HAP-1 (cell line): ENCODE data around the gene CDK6.

ENCODE experiments used
- DNase-seq, 2 experiments: peaks; one replicate each; pipeline ENCODE4 v3.0.0-alpha.2; 2016 to 2020; ENCODE audit warnings: low spot score in 2 of 2
- H3K27me3 ChIP-seq: fragments of 250-450 bp; sonication (Bioruptor Pico); 2 replicates; pipeline ENCODE4 v1.5.1; 2020; ENCODE audit warnings: low read depth, mild to moderate bottlenecking, moderate library complexity
- H3K36me3 ChIP-seq: fragments of 250-450 bp; sonication (Bioruptor Pico); replicated peaks from 2 replicates; pipeline ENCODE4 v1.5.1; 2020; ENCODE audit warnings: mild to moderate bottlenecking
- H3K4me1 ChIP-seq: fragments of 250-450 bp; sonication (Bioruptor Pico); 2 replicates; pipeline ENCODE4 v1.5.1; 2020; ENCODE audit warnings: mild to moderate bottlenecking
- H3K4me3 ChIP-seq: fragments of 250-450 bp; sonication (Bioruptor Pico); 2 replicates; pipeline ENCODE4 v1.5.1; 2020; ENCODE audit warnings: mild to moderate bottlenecking, moderate library complexity
- H3K9me3 ChIP-seq: fragments of 250-450 bp; sonication (Bioruptor Pico); 2 replicates; pipeline ENCODE4 v1.5.1; 2020; ENCODE audit warnings: mild to moderate bottlenecking, moderate library complexity
- in situ Hi-C: fragments of 300-500 bp; cut with MboI; formaldehyde crosslinking; loops from 3 replicates; pipeline ENCODE4 v1.14.3; 2020; ENCODE audit warnings: low sequenced_read_pairs, inconsistent platforms, mixed read lengths

Gene CDK6

GRCh38 chr7:92584953-92585352 is 251.4 kb downstream of the CDK6 start:
- no peak for DNase-seq
- in situ Hi-C loops: no loop called here
- Histone ChIP-seq H3K4me3 (no peak overlapping the region), H3K9me3 (no peaks in the 10 kb centered on the region), H3K4me1 (peaks cover 10% of the 10 kb centered on the region), H3K36me3 (peaks cover 5% of the 10 kb centered on the region), H3K27me3 (no peaks in the 10 kb centered on the region)

- H3K4me3 ChIP-seq: no peak overlapping the region
- in situ Hi-C loops: no loop called here
- no peak for DNase-seq
- peaks cover 25% of the 10 kb centered on the region for H3K36me3 ChIP-seq
- H3K9me3 ChIP-seq: no peaks in the 10 kb centered on the region
- peaks cover 10% of the 10 kb centered on the region for H3K4me1 ChIP-seq
- H3K27me3 ChIP-seq: no peaks in the 10 kb centered on the region
Measured at GRCh38 chr7:92582948-92583347, 253.4 kb downstream of the CDK6 start.

DNA sequence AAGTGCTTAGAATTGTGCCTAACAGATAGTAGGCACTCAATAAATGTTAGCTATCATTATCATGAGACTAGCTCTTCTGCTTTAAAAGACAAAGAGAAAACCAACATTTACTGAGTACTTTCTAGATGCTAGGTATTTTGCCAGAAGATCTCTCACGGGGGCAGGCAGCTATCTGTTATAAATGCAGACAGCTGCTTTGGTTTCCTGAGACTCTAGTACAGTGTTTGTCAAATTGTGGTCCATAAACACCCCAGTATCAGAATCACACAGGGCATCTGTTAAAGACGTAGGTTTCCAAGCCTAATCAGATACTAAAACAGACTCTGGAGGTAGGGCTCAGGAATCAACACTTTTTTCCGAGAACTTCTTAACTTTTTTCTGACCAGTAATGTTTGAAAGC is 260.1 kb downstream of the CDK6 start:
- no peaks in the 10 kb centered on the region for H3K9me3 ChIP-seq
- H3K36me3 ChIP-seq: peaks cover 61% of the 10 kb centered on the region
- no peak overlapping the region for H3K4me3 ChIP-seq
- no peaks in the 10 kb centered on the region; the same call in 1 of the 2 replicates for H3K4me1 ChIP-seq
- no peaks in the 10 kb centered on the region for H3K27me3 ChIP-seq
- in situ Hi-C loops: no loop called here
- no peak for DNase-seq

DNA sequence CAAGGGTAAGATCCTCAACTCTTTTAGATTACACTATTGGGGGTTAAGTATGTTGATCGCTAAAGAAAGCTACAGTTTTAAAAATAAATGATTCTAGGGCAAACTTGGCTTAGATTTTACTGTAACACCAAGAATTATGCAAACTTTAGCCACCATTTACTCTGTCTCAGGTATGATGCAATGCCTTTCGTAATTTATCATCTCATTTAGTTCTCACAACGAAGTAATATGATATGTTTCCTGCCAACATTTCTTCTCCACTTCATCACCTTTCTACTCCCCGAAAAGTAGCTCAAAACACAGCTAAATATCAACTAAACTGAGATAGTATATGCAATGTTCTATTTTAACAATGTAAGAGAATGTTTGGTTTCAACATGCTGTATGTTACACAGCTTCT is 267.2 kb downstream of the CDK6 start:
- Histone ChIP-seq H3K36me3 (peaks cover 55% of the 10 kb centered on the region), H3K9me3 (no peaks in the 10 kb centered on the region), H3K27me3 (no peaks in the 10 kb centered on the region), H3K4me1 (no peaks in the 10 kb centered on the region), H3K4me3 (no peak overlapping the region)
- in situ Hi-C loops: no loop called here
- DNase-seq: no peak

- no peaks in the 10 kb centered on the region for H3K4me1 ChIP-seq
- H3K9me3 ChIP-seq: no peaks in the 10 kb centered on the region
- peaks cover 64% of the 10 kb centered on the region for H3K36me3 ChIP-seq
- no peak for DNase-seq
- no peak overlapping the region for H3K4me3 ChIP-seq
- H3K27me3 ChIP-seq: no peaks in the 10 kb centered on the region
- in situ Hi-C loops: no loop called here
Measured at GRCh38 chr7:92567460-92567859, 268.9 kb downstream of the CDK6 start.

DNA sequence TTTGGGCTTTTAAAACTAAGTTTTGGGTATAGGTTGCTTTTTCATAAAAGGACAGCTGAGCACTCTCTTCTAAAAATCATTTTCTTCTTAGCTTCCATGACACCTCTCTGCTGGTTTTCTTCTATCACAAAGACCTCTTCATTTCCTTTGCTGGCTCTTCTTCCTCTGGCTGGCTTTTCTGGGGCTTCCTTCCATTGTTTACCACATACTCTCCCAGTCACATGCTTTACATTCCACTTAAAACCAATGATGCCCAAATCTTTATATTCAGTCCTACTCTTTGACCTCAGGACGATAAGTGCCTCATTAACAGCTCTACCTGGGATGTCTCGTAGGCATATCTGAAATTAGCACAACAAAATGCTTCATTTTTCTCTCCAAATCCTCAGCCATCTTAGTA is 273.0 kb downstream of the CDK6 start:
- peaks cover 58% of the 10 kb centered on the region for H3K36me3 ChIP-seq
- no peaks in the 10 kb centered on the region for H3K9me3 ChIP-seq
- H3K27me3 ChIP-seq: no peaks in the 10 kb centered on the region
- in situ Hi-C loops: no loop called here
- H3K4me3 ChIP-seq: no peak overlapping the region
- no peaks in the 10 kb centered on the region for H3K4me1 ChIP-seq
- no peak for DNase-seq

DNA sequence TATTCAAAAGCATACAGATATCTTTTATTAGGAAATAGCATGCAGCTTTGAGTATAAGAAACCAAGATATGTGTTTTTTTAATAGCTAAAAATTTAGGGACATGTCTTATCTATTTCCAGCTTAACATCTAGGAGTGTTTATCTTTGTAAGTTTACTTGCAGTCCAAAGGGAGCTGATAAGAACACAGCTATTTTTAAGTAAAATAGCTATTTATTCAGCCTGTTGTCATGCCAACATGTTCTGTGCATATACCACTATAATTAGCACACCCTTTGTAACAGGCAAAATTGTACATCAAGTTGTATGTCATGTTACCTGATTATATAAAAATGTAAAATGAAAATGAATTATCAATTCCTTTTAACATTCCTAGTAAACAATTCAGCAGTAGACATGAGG is 275.8 kb downstream of the CDK6 start:
- no peaks in the 10 kb centered on the region for H3K4me1 ChIP-seq
- no peak overlapping the region for H3K4me3 ChIP-seq
- peaks cover 40% of the 10 kb centered on the region for H3K36me3 ChIP-seq
- no peak for DNase-seq
- no peaks in the 10 kb centered on the region for H3K9me3 ChIP-seq
- in situ Hi-C loops: no loop called here
- H3K27me3 ChIP-seq: no peaks in the 10 kb centered on the region

DNA sequence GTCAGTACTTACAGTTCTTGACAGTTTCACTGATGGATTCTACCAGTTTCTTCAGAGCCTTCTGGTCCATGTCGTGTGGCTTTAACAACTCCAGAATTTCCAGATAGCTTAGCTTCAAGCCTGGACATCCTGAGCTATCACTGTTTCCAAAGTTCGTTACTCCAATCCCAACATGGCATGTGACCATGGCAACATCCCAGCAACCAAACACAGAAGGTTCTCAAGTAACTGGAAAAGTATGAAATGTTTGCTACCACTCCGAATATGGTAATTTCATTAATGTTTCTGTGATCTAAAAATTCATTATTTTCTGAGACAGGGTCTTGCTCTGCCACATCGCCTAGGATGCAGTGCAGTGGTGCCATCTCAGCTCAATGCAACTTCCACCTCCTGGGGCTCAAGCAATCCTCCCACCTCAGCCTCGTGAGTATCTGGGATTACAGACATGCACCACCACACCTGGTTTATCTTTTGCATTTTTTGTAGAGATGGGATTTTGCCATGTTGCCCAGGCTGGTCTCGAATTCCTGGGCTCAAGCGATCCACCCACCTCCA is 278.5 kb downstream of the CDK6 start:
- no peaks in the 10 kb centered on the region for H3K4me1 ChIP-seq
- no peak for DNase-seq
- H3K4me3 ChIP-seq: no peak overlapping the region
- H3K9me3 ChIP-seq: no peaks in the 10 kb centered on the region
- peaks cover 20% of the 10 kb centered on the region for H3K36me3 ChIP-seq
- H3K27me3 ChIP-seq: no peaks in the 10 kb centered on the region
- in situ Hi-C loops: no loop called here

DNA sequence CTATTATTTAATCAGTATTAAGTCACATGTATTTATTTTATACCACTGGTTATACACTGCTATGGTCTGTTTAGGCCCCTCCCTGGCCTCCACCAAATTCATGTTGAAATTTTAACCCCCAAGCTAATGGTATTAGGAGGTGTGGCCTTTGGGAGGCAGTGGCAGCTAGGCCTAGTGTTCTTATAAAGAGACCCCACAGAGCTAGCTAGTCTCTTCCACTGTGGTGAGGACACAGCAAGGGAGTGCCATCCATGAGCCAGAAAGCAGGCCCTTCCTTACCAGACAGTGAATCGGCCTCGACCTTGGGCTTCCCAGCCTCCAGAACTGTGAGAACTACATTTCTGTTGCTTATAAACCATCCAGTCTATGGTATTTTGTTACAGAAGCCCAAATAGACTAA is 279.1 kb downstream of the CDK6 start:
- in situ Hi-C loops: no loop called here

More for the DNA sequence above, 279.1 kb downstream of the CDK6 start:
- no peaks in the 10 kb centered on the region for H3K9me3 ChIP-seq
- no peaks in the 10 kb centered on the region for H3K4me1 ChIP-seq
- no peaks in the 10 kb centered on the region for H3K27me3 ChIP-seq
- H3K36me3 ChIP-seq: peaks cover 15% of the 10 kb centered on the region
- DNase-seq: no peak
- H3K4me3 ChIP-seq: no peak overlapping the region
